SK-N-SH (cell line): ENCODE results near the gene ELAPOR1. TPM values are rescaled to one million over a fixed set of nuclear protein-coding genes. Genes with fewer than 3 reads are reported as not detected.

Source experiments
- polyA plus RNA-seq, 3 experiments: library from polyadenylated mRNA; depleted of rRNA; stranded (reverse); fragments of >200 nt; gene quantifications; 2 replicates each; pipeline ENCODE4 v1.2.3, GENCODE V29; 2012
- small RNA-seq, 7 experiments: library from RNA; depleted of rRNA; stranded (forward); fragments of <200 nt; gene quantifications; one replicate each; pipeline ENCODE3, GENCODE V24; 2012

The ELAPOR1 gene
- polyA plus RNA-seq, 1 of the 3 experiments (the other 2 are of a cell fraction), result 1.2 TPM

Small RNA genes within 50 kb of the gene (small RNA-seq; reads per million reads assigned to genes)
- 0 reads per million in 7 experiments for gene AL356488.2

Other genes starting within 250 kb of the ELAPOR1 start
- gene GPSM2, start 237.1 kb upstream of the ELAPOR1 start, polyA plus RNA-seq (2012; rRNA removed), result 6.2 and 6.7 TPM in 2 replicates
- 20.0 and 27.0 TPM in 2 replicates for gene CLCC1, start 150.6 kb upstream of the ELAPOR1 start, polyA plus RNA-seq (2012; rRNA removed)
- 7.9 and 11.1 TPM in 2 replicates for gene WDR47, start 72.0 kb upstream of the ELAPOR1 start, polyA plus RNA-seq (2012; rRNA removed)
- 16.0 and 21.9 TPM in 2 replicates for gene TAF13, start 38.1 kb upstream of the ELAPOR1 start, polyA plus RNA-seq (2012; rRNA removed)
- 12.7 and 15.1 TPM in 2 replicates for gene TMEM167B, start 23.4 kb upstream of the ELAPOR1 start, polyA plus RNA-seq (2012; rRNA removed)
- 98.3 and 106 TPM in 2 replicates for gene SARS1, start 99.8 kb downstream of the ELAPOR1 start, polyA plus RNA-seq (2012; rRNA removed)
- gene CELSR2, start 135.4 kb downstream of the ELAPOR1 start, polyA plus RNA-seq (2012; rRNA removed), result 1.7 and 3.5 TPM in 2 replicates
- 19.4 and 20.3 TPM in 2 replicates for gene PSRC1, start 169.0 kb downstream of the ELAPOR1 start, polyA plus RNA-seq (2012; rRNA removed)
- gene MYBPHL, start 192.9 kb downstream of the ELAPOR1 start, polyA plus RNA-seq (2012; rRNA removed), result 0.07 TPM in 1 of 2 replicates, not detected in the other